Vagina (tissue), 2 donors: ENCODE results near the gene EPB41L3. TPM values are rescaled to one million over a fixed set of nuclear protein-coding genes. Genes with fewer than 3 reads are reported as not detected.

Experiments
- DNase-seq, 2 donors: peaks; one replicate each; pipeline ENCODE4 v3.0.0-alpha.2; 2017; ENCODE audit errors: extremely low spot score in 2 of 2
- H3K27ac ChIP-seq: fragments of 200-600 bp; sonication (generic); one replicate; pipeline ENCODE4 v1.5.1; 2019
- H3K27me3 ChIP-seq: fragments of 200-600 bp; sonication (generic); one replicate; pipeline ENCODE4 v1.5.1; 2019
- H3K36me3 ChIP-seq, 2 donors: fragments of 200-600 bp; sonication (generic); one replicate each; pipeline ENCODE4 v1.5.1; 2017 to 2019
- H3K4me1 ChIP-seq: fragments of 200-600 bp; sonication (generic); one replicate; pipeline ENCODE4 v1.5.1; 2019
- H3K4me3 ChIP-seq, 2 donors: fragments of 200-600 bp; sonication (generic); 1 replicate in 1 of 2; 2 replicates in 1 of 2; pipeline ENCODE4 v1.5.1; 2016 to 2019
- H3K9me3 ChIP-seq: fragments of 200-600 bp; sonication (generic); one replicate; pipeline ENCODE4 v1.5.1; 2019
- POLR2A ChIP-seq, 2 donors: fragments of 450-650 bp; IDR thresholded peaks; one replicate each; pipeline ENCODE4 v1.6.1; 2017; ENCODE audit warnings: antibody characterized with exemption in 2 of 2, mild to moderate bottlenecking in 2 of 2, moderate library complexity in 2 of 2
- POLR2AphosphoS5 ChIP-seq, 2 donors: sonication (generic); formaldehyde crosslinking; IDR thresholded peaks; one replicate each; pipeline ENCODE4 v1.9.0; 2017; ENCODE audit warnings: antibody characterized with exemption in 2 of 2, mild to moderate bottlenecking in 2 of 2, low read depth in 1 of 2; ENCODE audit not compliant: insufficient read depth in 1 of 2
- intact Hi-C: fragments of 100-400 bp; cut with DNase I; formaldehyde crosslinking; loops from one replicate; pipeline ENCODE4 v1.15.1; 2023
- total RNA-seq: library from RNA; depleted of rRNA; stranded (reverse); fragments of >200 nt; gene quantifications from one replicate; pipeline ENCODE4 v1.2.3, GENCODE V29; 2016
- TF ChIP-seq, protein P1 (sequence below), 3 experiments: fragments of 450-650 bp in 2 of 3; fragments of 200-600 bp in 1 of 3; sonication (generic) in 1 of 3; IDR thresholded peaks; one replicate each; pipeline ENCODE4 v1.5.1; 2017 to 2019; ENCODE audit warnings: antibody characterized with exemption in 3 of 3, mild to moderate bottlenecking in 2 of 3, moderate library complexity in 2 of 3

The EPB41L3 gene
- total RNA-seq, 1 donor from 2014 or later, result 53.0 TPM

DNA sequence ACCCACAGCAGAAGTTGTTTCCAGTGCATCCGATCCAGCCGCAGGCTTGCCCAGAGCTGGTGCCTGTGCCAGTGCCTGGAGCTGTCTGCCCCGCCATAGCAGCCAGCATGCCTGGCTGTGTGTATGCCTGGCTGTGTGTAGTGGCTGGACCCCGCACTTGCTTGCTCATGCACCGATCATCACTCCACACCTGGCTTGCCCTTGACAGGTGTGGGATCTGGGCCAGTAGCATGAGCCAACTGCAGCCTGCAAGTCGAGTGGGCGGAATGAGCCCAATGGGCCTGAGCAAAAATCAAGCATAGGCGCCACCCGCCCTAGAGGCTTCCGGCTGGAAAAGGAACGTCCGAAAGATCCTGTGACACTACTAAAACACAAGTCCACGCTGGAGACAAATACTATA is 74.5 kb downstream of the EPB41L3 start:
- H3K9me3 ChIP-seq, result no peaks in the 10 kb centered on the region
- DNase-seq, result no peak
- no peaks in the 10 kb centered on the region for H3K4me1 ChIP-seq
- no peak overlapping the region for H3K4me3 ChIP-seq
- intact Hi-C loops, result no loop called here
- no peaks in the 10 kb centered on the region for H3K36me3 ChIP-seq
- no peak overlapping the region for H3K27ac ChIP-seq
- no peaks in the 10 kb centered on the region for H3K27me3 ChIP-seq
- TF ChIP-seq POLR2AphosphoS5 (IDR thresholded peaks at IDR 0.05; ENCODE audit: insufficient read depth in 1 of 2, low read depth in 1 of 2), result no peak

DNA sequence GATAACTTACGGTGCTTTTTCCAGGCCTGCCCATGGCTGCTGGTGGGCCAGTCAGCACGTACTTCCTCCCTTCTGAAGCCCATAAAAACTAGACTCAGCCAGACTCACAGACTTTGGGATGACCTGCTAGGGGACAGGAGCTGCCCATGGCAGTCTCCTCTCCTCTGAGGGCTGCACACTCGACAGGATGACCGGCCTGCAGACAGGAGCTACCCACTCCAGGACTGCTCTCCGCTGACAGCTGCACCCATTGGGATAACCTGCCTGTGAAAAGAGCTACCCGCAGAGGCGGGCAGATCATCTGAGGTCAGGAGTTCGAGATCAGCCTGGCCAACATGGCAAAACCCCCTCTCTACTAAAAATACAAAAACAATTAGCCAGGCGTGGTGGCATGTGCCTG is 75.4 kb downstream of the EPB41L3 start:
- no peak overlapping the region for H3K4me3 ChIP-seq
- H3K27ac ChIP-seq, result no peak overlapping the region
- H3K9me3 ChIP-seq, result no peaks in the 10 kb centered on the region
- H3K27me3 ChIP-seq, result no peaks in the 10 kb centered on the region
- no peaks in the 10 kb centered on the region for H3K4me1 ChIP-seq
- TF ChIP-seq POLR2AphosphoS5 (IDR thresholded peaks at IDR 0.05; ENCODE audit: insufficient read depth in 1 of 2, low read depth in 1 of 2) (no peak), POLR2A (IDR thresholded peaks at IDR 0.05) (no peak)
- TF ChIP-seq, protein P1, sequence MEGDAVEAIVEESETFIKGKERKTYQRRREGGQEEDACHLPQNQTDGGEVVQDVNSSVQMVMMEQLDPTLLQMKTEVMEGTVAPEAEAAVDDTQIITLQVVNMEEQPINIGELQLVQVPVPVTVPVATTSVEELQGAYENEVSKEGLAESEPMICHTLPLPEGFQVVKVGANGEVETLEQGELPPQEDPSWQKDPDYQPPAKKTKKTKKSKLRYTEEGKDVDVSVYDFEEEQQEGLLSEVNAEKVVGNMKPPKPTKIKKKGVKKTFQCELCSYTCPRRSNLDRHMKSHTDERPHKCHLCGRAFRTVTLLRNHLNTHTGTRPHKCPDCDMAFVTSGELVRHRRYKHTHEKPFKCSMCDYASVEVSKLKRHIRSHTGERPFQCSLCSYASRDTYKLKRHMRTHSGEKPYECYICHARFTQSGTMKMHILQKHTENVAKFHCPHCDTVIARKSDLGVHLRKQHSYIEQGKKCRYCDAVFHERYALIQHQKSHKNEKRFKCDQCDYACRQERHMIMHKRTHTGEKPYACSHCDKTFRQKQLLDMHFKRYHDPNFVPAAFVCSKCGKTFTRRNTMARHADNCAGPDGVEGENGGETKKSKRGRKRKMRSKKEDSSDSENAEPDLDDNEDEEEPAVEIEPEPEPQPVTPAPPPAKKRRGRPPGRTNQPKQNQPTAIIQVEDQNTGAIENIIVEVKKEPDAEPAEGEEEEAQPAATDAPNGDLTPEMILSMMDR (IDR thresholded peaks at IDR 0.05), result no peak
- H3K36me3 ChIP-seq, result no peaks in the 10 kb centered on the region
- DNase-seq, result no peak
- intact Hi-C loops, result no loop called here

DNA sequence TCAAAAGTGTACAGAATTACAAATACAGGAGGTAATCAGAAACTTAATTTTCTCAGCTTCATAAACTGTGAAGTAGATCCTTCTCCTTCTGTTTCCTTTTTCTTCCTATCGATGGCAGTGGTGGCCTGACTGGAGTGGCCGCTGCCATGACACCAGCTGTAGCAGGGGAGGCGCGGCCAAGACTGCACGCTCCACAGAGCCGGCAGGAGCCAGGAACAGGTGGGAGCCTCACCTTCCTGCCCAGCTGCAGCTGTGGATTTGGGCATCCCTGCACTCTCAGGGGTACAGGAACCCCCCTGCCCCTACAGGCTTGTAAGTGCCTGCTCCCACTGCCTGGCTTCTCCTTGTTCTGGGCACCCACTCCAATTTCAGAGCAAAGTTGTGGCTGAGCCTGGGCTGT is 76.1 kb downstream of the EPB41L3 start:
- TF ChIP-seq, protein P1 (IDR thresholded peaks at IDR 0.05), result no peak
- TF ChIP-seq POLR2AphosphoS5 (IDR thresholded peaks at IDR 0.05; ENCODE audit: insufficient read depth in 1 of 2, low read depth in 1 of 2) (no peak), POLR2A (IDR thresholded peaks at IDR 0.05) (no peak)
- Histone ChIP-seq H3K9me3 (no peaks in the 10 kb centered on the region), H3K27ac (no peak overlapping the region), H3K4me1 (no peaks in the 10 kb centered on the region), H3K4me3 (no peak overlapping the region), H3K36me3 (no peaks in the 10 kb centered on the region), H3K27me3 (no peaks in the 10 kb centered on the region)
- no peak for DNase-seq
- intact Hi-C loops, result no loop called here

DNA sequence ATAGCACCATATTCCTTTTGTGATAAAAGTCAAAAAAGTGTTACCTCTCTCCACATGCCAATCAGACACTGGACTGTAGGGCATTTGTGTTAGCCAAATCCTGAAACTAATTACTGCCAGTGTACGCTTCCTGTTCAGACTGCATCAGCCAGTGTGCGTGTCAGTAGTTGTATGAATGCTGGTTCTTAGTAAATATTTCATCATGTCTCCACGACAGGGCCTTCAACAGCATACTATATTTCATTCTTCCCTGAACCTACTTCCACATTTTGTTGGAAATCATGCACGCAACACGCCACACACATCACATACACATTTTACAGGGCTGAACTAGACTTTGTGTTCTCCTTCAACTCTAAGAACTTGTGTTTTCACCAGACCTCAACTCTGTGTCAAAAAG is 77.5 kb downstream of the EPB41L3 start:
- Histone ChIP-seq H3K36me3 (no peaks in the 10 kb centered on the region), H3K9me3 (no peaks in the 10 kb centered on the region), H3K4me1 (peaks cover 8% of the 10 kb centered on the region), H3K27ac (no peak overlapping the region), H3K4me3 (no peak overlapping the region), H3K27me3 (no peaks in the 10 kb centered on the region)
- TF ChIP-seq POLR2AphosphoS5 (IDR thresholded peaks at IDR 0.05; ENCODE audit: insufficient read depth in 1 of 2, low read depth in 1 of 2) (no peak), POLR2A (IDR thresholded peaks at IDR 0.05) (no peak)
- TF ChIP-seq, protein P1 (IDR thresholded peaks at IDR 0.05), result no peak
- intact Hi-C loops, result no loop called here
- no peak for DNase-seq

DNA sequence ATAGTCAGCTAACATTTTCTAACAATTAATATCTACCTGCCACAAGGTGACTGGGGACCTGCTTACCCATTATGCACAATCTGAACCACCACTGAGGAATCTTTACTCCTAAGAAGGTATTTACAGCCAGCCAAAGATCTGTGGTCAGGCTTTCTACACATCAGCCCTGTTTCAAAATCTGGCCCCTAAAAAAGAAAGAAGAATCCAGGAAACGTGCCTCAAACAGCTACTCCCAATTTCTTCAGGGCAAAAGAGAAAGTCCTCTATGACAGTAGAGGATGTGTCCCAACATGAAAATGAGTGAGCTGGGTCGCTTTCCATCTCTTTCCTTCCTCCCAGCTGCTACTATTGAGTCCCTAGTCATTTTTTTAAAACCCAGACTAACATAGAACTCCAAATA is 79.5 kb downstream of the EPB41L3 start:
- TF ChIP-seq, protein P1 (IDR thresholded peaks at IDR 0.05), result no peak
- TF ChIP-seq POLR2AphosphoS5 (IDR thresholded peaks at IDR 0.05; ENCODE audit: insufficient read depth in 1 of 2, low read depth in 1 of 2), result no peak
- no peak for TF ChIP-seq POLR2A (IDR thresholded peaks at IDR 0.05)
- Histone ChIP-seq H3K36me3 (no peaks in the 10 kb centered on the region), H3K27me3 (no peaks in the 10 kb centered on the region), H3K27ac (no peak overlapping the region), H3K4me1 (peaks cover 9% of the 10 kb centered on the region), H3K9me3 (no peaks in the 10 kb centered on the region), H3K4me3 (no peak overlapping the region)
- no peak for DNase-seq
- intact Hi-C loops, result no loop called here

DNA sequence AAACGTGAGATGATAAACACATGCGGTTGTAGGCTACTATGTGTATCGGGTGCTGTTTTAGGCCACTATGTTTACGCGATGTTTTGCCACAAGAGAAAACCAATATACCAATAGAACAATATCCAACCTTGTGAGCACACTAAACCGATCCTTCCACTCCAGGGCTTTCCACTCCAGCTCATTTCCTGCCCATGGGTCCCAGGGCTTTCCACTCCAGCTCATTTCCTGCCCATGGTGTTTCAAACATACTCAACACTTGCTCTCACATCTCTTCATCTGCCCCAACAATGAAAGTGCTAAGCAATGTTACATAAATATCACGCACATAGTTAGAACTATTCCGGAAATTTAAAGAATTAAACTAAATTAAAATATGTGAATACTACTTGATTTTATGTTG is 80.0 kb downstream of the EPB41L3 start:
- intact Hi-C loops, result no loop called here
- Histone ChIP-seq H3K36me3 (no peaks in the 10 kb centered on the region), H3K27me3 (no peaks in the 10 kb centered on the region), H3K27ac (no peak overlapping the region), H3K4me1 (peaks cover 9% of the 10 kb centered on the region), H3K4me3 (no peak overlapping the region), H3K9me3 (no peaks in the 10 kb centered on the region)
- TF ChIP-seq POLR2A (IDR thresholded peaks at IDR 0.05), result no peak
- TF ChIP-seq, protein P1 (IDR thresholded peaks at IDR 0.05), result no peak
- TF ChIP-seq POLR2AphosphoS5 (IDR thresholded peaks at IDR 0.05; ENCODE audit: insufficient read depth in 1 of 2, low read depth in 1 of 2), result no peak
- DNase-seq, result no peak
